ENCODE measurements around the gene CLSTN1. TPM values are rescaled to one million over a fixed set of nuclear protein-coding genes. Genes with fewer than 3 reads are reported as not detected.
A peak's percentile ranks its signal among the peaks of the same experiment; 100 is the strongest.

The CLSTN1 gene
- total and polyA plus RNA-seq, 2 donors from 2014 or later: 114 to 158 TPM

DNA sequence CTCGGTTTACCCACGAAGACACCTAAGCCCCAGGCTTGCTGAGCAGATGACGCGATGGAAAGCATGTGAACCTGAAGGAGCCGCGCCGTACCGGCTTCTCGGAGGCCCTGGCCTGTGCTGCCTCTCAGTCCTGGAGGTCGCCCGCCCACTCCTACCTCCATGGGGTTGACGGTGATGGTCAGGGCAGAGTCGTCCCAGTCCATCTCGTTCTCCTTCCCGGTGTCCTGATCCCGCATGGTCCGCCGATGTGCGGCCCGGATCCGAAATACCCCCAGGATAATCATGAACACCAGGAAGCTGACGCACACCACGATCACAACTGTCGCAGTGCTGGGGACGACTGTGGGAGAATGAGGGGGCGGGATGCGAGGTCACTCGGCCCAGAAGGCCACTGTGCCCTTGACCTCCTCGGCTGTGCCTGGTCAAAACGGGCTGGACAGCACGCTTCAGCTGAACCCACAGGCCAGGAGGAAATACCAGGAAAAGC lies 92.7 kb downstream of the CLSTN1 start:
- Histone ChIP-seq H3K4me3 (ENCODE audit: low read length in 3 of 3) (no peak overlapping the region), H3K4me1 (ENCODE audit: control insufficient read depth in 2 of 3, insufficient read depth in 2 of 3, low read depth in 1 of 3, low read length in 3 of 3) (no peaks in the 10 kb centered on the region), H3K36me3 (ENCODE audit: control insufficient read depth in 2 of 3, insufficient read depth in 3 of 3, low read length in 3 of 3) (peaks cover 7 to 67% (median 32%) of the 10 kb centered on the region in 3 donors), H3K9ac (ENCODE audit: low read length in 3 of 3) (no peak overlapping the region), H3K27me3 (ENCODE audit: control insufficient read depth, insufficient read depth, low read length) (no peaks in the 10 kb centered on the region), H3K27ac (ENCODE audit: low read depth in 2 of 2, low read length in 2 of 2) (no peak overlapping the region), H3K9me3 (ENCODE audit: control insufficient read depth in 2 of 3, insufficient read depth in 1 of 3, low read length in 3 of 3) (no peaks in the 10 kb centered on the region)
- FAIRE-seq (no peak), DNase-seq (peak in 1 of 5 donors; percentile 68)
- TF ChIP-seq, protein P1, sequence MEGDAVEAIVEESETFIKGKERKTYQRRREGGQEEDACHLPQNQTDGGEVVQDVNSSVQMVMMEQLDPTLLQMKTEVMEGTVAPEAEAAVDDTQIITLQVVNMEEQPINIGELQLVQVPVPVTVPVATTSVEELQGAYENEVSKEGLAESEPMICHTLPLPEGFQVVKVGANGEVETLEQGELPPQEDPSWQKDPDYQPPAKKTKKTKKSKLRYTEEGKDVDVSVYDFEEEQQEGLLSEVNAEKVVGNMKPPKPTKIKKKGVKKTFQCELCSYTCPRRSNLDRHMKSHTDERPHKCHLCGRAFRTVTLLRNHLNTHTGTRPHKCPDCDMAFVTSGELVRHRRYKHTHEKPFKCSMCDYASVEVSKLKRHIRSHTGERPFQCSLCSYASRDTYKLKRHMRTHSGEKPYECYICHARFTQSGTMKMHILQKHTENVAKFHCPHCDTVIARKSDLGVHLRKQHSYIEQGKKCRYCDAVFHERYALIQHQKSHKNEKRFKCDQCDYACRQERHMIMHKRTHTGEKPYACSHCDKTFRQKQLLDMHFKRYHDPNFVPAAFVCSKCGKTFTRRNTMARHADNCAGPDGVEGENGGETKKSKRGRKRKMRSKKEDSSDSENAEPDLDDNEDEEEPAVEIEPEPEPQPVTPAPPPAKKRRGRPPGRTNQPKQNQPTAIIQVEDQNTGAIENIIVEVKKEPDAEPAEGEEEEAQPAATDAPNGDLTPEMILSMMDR (IDR thresholded peaks at IDR 0.05; ENCODE audit: borderline replicate concordance, extremely low read depth, insufficient read depth): no peak
- intact Hi-C loops (cut with DNase I): no loop called here

DNA sequence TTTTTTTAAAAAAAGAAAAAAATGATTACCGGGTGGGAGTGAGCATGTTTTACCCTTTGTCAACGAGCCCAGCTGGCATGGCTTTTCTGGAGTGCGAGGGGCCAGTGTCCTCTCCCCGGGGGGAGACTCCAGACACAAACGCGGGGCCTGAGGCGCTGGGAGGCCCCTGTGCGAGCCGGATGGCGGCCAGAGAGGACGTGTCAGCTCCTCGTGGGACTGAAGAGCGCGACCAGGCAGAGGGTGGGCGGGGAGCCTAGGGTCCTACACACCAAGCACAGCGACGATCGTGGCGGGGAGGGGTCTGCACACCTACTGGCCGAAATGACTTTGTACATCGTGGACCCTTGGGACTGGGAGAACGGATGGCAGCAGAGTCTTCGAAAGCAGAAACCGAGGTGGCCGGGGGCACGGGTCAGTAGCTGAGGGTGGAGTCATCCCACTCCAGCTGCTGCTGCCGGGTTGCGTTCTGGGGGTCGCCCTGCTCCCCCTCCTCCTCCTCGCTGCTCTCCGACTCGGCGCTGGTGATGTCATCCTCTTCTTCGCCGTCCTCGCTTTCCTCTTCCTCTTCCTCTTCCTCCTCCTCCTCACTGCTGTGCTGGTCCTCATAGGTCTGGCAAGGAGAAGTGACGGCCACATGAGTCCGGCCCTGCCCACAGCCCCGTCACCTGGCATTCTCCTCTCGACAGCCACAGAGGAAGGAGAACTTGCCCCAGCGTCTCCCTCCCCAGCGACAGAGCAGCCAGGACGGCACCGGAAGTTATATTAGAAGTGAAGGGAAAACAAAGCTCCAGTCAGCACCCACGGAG lies 93.5 kb downstream of the CLSTN1 start:
- no peak for FAIRE-seq
- peaks cover 7 to 59% (median 27%) of the 10 kb centered on the region in 3 donors for H3K36me3 ChIP-seq (ENCODE audit: control insufficient read depth in 2 of 3, insufficient read depth in 3 of 3, low read length in 3 of 3)

DNA sequence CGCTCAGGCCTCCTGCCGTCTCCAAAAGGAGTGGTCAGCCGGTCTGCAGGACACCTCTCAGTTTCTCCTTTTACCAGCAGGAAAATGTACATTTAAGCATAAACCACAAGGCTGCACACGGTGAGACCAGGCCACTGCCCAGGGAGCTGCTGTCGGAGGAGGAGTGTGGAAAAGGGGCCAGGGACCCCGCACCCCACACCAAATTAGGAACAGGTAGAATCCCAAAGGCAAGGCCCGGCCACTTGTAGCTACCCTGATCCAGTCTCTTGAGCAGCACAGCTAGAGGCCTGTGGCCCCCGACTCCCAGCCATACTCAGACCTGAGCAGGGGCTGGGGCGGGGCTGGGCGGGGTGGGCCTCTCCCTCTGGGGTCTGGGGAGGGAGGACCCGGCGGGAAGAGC lies 94.2 kb downstream of the CLSTN1 start:
- Histone ChIP-seq H3K9me3 (ENCODE audit: control insufficient read depth in 2 of 3, insufficient read depth in 1 of 3, low read length in 3 of 3) (no peaks in the 10 kb centered on the region), H3K9ac (ENCODE audit: low read length in 3 of 3) (no peak overlapping the region), H3K27me3 (ENCODE audit: control insufficient read depth, insufficient read depth, low read length) (no peaks in the 10 kb centered on the region), H3K27ac (ENCODE audit: low read depth in 2 of 2, low read length in 2 of 2) (no peak overlapping the region), H3K36me3 (ENCODE audit: control insufficient read depth in 2 of 3, insufficient read depth in 3 of 3, low read length in 3 of 3) (peaks cover 7 to 51% (median 24%) of the 10 kb centered on the region in 3 donors), H3K4me3 (ENCODE audit: low read length in 3 of 3) (no peak overlapping the region), H3K4me1 (ENCODE audit: control insufficient read depth in 2 of 3, insufficient read depth in 2 of 3, low read depth in 1 of 3, low read length in 3 of 3) (no peaks in the 10 kb centered on the region)
- FAIRE-seq (no peak), DNase-seq (peak in 1 of 5 donors; percentile 57)
- TF ChIP-seq, protein P1 (IDR thresholded peaks at IDR 0.05; ENCODE audit: borderline replicate concordance, extremely low read depth, insufficient read depth): no peak
- intact Hi-C loops (cut with DNase I): loop anchor here (10.0 kb wide), 1 partner anchor 135 kb away; no protein-coding TSS in a partner anchor

More for the DNA sequence above, 93.5 kb downstream of the CLSTN1 start:
- Histone ChIP-seq H3K27me3 (ENCODE audit: control insufficient read depth, insufficient read depth, low read length) (no peaks in the 10 kb centered on the region), H3K4me3 (ENCODE audit: low read length in 3 of 3) (no peak overlapping the region), H3K4me1 (ENCODE audit: control insufficient read depth in 2 of 3, insufficient read depth in 2 of 3, low read depth in 1 of 3, low read length in 3 of 3) (no peaks in the 10 kb centered on the region), H3K9me3 (ENCODE audit: control insufficient read depth in 2 of 3, insufficient read depth in 1 of 3, low read length in 3 of 3) (no peaks in the 10 kb centered on the region), H3K9ac (ENCODE audit: low read length in 3 of 3) (no peak overlapping the region), H3K27ac (ENCODE audit: low read depth in 2 of 2, low read length in 2 of 2) (no peak overlapping the region)
- intact Hi-C loops (cut with DNase I): no loop called here
- peak in 1 of 5 donors; percentile 68 for DNase-seq
- TF ChIP-seq, protein P1 (IDR thresholded peaks at IDR 0.05; ENCODE audit: borderline replicate concordance, extremely low read depth, insufficient read depth): no peak
